Dedifferentiated amniotic fluid mesenchymal stem cell (primary cell): ENCODE measurements around the gene TICRR.
A peak's percentile ranks its signal among the peaks of the same experiment; 100 is the strongest.

ENCODE experiments used
- DNase-seq: peaks from one replicate; pipeline ENCODE4 v3.0.0-alpha.2; 2016; ENCODE audit errors: extremely low spot score

TICRR gene

DNA sequence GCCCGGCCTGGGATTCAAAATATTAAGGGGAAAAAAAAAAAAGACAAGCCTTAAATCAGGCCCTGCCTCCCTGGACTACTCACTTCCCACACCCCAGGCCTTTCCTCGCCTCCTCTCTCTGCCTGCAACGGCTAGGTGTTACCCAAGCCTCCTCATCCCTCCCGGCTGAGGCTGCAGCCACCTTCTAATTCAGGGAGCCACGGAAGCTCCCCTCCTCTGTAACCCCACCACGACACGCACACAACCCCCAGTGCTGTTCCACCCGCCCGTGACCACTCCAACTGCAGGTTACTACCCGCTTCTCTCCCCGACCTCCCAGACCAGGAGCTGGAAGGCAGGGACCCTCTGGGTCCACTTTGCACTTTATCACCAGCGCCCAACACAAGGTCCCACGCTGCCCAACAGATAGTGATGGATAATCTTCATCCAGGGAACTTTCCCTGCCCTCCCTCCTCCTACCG is 79.1 kb downstream of the TICRR start:
- DNase-seq, result no peak

DNA sequence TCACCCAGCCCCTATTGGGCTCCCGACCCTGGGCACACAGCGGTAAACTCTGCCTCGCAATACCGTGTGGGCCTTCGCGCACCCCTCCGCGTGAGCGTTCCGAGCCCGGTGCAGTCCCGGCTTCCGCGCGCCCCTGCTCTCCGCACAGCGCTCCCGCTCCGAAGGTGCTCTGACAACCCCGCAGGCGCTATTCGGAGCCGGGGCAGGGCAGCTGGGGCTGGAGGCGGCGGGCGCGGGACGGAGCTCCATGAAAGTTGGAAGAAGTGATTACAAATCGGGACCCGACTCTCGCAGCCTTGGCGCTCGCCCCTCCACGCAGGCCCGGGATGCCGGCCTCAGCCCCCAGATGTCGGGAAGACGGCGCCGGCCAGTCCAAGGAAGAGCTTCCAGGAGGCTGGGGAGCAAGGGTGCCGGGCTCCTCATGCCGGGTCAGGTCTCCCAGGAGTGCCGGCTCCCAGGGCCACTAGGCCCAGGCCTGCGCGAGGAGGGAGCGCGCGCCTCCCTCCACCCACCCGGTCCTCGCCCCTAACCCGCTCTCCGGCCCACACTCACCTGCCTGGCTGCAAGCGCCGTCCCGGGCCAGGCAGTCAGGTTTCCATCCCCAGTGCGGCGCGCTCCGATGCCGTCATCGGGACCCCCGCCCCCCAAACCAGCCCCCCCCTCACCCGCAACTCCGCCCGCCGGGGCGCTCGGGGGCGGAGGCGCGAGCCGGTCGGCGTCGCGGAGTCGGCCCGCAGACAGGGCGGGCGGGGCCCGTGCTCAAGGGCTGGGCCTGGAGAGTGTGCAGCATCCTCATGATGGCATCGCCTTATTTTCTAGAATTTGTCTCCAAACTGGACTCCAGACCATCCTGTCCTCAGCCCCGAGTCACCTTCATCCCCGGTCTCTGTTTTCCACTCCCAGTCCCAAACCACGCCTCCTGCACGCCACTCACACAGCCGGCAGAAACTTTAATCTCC is 79.9 kb downstream of the TICRR start, which contains the start of gene KIF7:
Gene KIF7, minus strand, starts transcription at position 621 of the 959 bp plus-strand sequence. CDS start 2,537 bp downstream, outside the sequence.
- DNase-seq, result peak; percentile 16

DNA sequence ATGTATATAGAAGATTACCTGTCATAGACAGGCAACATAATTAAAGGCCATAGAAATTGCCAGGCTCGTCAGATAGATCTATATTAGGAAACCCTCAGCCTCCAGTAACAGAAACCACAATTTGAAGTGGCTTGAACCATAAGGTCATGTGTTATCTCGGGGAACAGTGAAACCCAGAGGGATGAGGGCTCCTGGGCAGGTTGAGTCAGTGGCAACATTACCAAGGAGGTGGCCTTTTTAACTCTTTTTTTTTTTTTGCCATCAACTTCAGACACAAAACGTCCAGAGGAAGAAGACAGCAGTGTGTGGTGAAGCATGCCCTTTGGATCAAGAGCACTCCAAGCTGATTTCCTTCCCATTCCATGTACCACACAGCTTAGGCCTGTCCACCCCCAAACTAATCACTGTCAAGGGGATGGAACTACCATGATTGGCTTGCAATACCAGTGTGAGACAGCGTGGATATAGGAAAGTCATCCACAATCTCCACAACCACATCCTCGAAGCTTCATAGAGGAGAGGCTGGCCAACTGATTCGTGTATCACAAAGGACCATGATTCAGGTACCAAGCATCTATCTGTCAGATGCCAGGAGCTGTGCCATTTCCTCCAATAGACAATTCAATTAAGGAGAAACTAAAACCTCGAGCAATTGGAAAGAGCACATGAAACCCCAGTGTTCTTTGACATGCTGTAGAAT is 81.0 kb downstream of the TICRR start:
- no peak for DNase-seq

DNA sequence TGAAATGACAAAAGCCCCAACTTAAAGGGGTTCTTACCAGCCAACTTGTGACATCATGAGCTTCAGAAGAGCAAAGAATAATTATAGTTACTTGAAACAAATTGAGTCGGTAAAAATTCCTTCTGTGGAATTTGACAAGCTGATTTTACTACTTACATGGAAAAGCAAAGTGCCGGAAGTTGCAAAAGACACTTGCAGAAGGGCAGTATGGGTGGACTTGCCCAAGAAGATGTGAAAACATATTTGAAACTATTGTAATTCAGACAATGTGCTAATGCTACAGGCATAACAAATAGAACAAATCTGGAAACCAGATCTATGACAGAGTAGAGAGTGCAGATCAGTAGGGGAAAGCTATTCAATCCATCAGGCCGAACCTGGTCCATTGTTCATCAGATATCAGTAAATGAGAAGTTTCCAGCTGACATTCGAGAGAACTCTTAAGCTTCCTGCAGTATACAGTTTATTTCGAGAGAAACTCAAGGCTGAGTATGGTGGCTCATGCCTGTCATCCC is 82.5 kb downstream of the TICRR start:
- no peak for DNase-seq

DNA sequence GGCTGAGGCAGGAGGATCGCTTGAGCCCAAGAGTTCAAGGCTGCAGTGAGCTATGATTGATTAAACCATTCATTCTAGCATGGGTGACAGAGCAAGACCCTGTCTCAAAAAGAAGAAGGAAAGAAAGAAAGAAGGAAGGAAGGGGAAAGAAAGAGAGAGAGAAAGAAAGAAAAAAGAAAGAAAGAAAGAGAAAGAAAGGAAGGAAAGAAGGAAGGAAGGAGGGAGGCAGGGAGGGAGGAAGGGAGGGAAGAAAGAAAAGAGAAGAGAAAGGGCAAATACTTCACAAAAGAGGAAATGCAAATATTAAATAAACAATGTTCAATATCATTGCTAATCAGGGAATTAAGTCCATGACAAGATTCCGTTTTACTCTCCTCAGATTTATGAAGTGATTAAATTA is 84.0 kb downstream of the TICRR start:
- no peak for DNase-seq

DNA sequence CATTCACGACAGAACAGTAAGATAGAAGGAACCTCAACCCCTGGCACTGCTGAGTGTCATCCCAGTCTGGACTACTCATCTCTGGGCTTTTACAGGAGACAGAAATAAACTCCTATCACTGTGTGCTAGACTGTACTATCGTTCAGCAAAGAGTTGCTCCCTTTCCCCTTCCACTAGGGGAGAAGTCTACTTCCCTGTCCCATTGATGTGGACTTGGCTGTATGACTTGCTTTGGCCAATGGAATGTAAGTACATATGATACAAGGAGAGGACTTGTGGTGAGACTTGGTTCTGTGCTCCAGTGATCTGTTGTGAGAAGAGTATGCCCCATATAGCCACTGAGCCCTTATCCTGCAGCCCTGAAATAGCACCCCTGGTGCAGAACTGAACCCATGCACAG is 85.3 kb downstream of the TICRR start:
- DNase-seq, result no peak

DNA sequence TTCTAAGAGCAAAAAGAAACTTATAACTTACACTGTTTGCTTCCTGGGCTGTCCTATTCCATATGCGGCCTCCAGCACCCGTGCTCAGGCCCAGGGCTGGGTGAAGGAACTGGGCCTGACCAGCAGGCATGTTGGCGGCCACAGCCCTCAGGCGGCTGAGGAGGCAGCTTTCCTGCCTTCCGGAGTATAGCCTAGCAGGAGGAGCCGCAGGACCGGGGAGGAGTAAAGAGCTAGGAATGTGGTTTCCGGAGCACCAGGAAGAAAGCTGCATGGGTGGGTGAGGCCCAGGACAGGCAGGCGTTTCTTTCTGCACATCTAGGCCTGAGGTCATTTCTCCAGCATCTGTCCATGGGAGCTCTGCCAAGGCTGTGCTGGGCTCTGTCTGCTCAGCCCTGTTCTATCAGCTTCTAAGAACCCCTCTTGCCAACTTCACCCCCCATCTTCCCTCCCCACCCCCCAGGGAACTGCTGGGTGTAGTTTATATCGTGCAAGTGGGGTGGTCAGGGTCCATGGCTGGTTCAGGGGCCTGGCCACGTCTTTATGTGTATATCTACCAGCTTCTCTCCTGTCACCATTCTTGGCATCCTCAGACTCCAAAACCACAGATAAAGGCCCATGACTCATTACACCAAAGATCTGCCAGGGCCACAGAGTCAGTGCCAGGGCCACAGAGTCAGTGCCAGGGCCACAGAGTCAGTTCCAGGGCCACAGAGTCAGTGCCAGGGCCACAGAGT is 87.8 kb downstream of the TICRR start:
- DNase-seq, result peak; percentile 80

DNA sequence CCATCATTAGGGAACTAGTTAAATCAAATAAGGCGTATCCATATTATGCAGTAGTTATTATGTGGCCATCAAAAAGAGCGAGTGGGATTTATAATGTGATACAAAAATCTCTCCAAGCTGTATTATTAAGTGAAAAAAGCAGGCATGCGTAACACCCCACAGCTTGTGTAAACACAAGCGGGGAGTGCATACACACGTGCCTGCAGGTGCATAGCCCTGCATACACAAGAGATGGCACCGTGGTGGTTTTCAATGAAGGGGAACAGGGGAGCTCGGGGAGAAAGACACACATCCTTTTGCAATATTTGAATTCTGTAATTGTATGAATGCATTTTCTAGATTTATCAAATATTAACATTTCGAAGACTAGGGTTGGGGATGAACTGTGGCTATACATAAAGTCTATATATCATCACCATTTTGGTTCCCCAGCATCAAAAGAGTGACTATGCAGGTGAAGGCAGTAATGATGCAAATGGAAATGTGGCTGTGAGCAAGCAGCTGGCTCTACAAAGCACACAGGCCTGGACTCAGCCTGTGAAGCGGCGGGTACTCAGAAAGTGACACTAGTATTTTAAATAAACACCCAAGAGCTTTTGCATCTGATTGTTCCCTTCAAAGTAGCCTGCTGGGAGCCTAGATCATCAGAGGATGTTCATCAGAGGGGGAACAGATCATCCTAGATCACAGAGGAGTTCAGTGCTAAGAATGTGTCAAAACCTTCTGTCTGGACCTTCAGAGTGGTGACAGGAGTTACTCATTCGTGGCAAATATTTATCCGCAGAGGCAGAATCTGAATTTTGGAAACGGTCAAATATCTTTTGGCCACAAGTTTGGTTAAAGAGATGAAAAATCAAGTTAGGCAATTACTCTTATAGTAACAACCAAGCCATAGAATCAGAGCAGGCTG is 89.4 kb downstream of the TICRR start:
- no peak for DNase-seq

DNA sequence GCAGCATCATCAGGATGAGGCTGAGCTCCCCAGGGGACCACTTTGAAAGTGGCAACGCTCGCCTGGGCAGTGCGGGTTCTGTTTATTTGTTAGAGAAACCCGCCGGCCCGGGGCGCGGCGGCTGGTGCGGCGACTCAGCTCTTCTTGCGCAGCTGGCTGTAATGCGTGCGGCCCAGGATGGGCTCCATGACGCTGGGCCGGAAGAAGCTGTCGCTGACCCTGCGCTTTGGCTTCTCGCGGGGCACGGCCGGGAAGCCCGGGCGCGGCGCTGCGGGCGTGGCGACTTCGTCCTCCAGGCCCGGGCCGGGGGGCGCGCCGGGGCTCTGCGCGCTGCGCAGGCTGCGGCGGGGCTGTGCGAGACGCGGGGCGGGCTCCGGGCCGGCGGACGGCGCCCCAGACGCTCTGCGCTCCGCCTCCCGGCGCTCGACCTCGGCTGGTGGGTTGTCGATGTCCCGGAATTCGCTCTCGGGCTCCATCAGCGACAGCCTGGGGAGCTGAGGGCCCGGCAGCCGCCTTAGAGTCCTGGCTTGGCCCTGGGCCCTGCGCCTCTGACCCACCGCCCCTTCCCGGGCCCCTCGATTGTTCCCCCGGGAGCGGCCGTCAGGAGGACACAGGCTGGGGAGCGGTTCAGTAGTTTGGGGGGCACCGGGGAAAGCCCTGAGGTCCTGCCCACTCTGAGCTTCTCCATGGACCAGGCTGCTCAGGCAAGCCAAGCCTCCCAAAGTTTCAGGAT is 90.3 kb downstream of the TICRR start:
- DNase-seq, result peak; percentile 17

DNA sequence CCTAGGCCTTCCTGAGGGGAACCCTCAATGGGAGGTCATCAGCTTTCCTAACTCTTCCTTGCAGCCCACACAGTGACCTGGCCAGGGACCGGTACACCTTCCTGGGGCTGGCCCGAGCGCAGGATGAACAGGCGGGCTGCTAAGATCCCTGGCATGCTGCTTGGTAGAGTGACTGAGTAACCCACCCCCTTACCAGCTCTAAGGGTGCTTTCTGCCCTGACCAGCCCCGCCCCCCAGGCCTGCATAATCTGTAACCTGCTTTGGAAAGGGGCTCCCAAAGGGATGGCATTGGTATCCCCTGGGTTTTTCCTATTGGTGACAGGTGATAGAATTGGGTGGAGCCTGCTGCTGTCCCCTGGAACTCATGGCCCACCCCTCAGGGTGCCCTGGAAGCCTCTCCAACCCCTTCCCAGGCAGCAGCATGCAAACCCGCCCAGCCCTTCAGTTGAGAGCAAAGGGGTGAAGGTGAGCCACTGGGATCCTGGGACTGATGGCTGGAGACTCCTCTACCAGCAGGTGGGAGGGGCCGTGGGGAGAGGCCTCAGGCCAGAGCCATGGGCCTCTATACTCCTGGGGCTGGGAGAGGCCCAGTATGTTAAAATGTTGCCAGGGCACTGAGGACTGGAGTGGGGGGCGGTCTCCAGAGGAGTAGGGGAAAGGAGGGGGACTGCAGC is 91.1 kb downstream of the TICRR start:
- DNase-seq, result no peak

DNA sequence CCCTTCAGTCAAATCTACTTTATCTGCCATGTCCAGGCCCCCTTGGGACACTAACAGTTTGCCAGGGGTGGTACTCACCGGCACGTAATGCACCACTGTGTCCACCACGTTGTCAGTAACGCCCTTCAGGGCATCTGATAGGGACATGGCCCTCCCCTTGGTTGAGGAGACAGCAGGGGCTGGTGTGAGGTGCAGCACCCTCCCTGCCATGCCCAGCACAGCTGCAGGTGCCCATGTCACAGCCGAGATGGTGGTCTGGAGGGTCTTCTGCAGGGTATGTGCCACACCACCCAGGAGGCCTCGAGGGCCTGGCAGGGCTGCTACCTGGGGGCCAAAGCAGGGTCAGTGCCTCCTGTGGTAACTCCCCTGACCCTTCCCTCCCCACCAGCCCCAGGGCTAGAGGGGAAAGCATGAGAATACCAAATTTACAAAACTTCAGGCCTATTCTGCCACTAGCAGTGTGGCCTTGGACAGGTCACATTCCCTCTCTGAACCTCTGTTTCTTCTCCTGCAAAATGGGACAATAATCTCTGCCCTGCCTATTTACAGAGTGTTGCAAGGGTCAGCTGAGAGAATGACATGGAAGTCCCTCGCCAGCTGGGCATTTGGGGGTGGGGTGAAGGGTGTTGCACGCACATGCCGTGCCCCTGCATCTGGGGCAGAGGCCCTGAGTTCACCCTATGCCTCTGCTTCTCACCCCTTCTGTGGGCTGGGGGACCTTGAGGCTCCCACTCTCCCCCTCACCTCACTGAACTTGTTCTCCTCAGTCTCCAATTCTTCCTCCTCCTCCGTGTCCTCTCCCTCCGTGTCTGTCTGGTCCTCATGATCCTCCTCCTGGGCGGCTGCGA is 91.8 kb downstream of the TICRR start:
- DNase-seq, result no peak

DNA sequence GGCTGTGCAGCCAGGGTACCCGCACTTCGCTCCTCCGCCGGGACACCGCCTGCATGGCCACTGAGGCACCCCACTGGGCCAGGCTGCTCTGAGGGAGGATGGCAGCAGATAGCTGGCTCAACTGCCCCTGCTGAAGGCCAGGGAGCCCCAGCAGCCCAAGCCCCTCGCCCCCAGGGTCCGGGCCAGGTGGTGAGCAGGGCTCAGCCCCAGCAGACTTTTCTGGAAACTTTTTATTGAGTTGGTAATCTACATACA is 92.4 kb downstream of the TICRR start:
- DNase-seq, result no peak

DNA sequence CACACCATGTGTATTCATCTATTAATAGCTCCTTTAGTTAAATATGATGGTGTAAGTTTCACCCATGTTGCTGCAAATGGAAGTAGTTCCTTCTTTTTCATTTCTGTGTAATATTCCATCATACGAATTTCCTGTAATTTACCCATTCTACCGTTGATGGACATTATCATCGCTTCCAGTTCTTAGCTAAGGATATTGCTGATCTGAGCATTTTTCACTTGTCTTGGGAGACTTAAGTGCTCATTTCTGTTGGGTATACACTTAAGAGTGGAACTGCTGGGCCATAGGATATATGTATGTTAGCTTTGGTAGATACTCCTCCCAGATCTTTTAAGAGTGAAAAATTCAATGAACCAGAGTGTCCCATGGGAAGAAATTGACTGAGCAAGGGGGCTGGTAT is 92.9 kb downstream of the TICRR start:
- DNase-seq, result no peak

DNA sequence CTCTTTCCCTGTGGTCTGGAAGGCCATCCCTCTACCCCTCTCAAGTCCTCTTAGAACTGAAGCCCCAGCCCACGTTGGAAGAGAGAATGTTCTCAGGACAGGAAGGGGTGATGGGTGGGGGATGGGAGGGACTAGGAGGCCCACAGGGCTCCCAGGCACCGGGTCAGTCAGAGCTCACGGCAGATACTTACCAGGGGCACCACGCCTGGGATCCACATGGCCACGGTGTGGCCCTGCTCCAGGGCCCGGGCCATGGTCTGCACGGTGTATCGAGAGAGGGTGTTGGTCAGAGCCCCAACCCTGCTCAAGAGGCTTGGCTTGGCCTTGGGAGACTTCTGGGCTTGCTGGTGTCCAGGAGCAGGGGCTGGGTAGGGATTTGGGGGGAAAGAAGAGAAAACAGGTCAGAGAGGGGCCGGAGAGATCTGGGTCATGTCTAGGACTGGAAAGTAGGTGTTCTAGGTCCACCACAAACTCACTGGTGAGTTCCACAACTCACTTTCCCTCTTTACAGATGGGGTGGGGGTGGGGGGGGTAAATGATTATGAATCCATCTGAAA is 94.1 kb downstream of the TICRR start:
- DNase-seq, result no peak

DNA sequence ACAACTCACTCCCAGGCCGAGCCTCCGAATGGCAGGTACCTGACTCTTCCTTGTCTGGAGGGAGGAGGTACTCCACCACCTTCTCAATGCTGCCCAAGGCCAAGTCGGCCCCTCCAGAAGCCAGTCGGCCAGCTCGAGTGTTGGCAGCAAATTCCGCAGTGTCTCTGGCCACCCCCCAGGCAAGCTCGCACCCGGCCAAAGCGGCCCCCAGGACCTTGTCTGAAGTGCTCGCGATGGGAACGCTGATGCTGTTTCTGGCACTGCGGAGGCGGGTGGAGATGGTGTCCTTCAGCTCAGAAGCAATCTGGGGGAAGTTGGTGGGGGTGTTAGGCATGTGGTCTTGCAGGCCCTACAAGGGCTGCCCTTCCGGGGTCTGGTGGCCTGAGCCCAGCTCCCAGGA is 94.7 kb downstream of the TICRR start:
- no peak for DNase-seq

DNA sequence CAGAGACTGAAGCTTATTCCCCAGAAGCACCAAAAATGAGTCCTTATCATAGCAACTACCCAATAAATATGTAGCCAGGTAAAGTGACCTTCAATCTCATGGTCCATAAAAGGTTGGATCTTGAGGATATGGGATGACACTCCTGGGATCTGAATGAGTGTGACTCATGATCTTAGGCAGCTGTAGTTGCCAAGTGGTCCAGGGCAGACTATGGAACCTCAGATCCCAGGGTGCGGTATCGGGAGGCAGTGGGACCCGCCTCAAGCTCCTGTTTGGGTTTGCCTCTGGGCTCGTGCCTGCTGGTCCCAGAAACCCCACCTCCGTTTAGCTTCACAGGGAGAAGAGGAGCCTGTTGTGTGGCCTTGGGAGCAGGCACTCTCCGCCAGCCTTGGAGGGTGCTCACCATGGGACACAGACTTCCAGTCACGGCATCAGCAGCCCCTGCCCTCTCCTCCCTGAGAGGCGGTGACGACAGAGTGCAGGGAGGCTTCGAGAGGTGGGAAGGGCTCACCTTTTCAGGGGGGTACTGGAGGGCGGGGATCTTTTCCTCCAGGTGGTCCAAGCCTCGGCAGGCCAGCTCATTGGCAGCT is 95.8 kb downstream of the TICRR start:
- DNase-seq, result no peak

DNA sequence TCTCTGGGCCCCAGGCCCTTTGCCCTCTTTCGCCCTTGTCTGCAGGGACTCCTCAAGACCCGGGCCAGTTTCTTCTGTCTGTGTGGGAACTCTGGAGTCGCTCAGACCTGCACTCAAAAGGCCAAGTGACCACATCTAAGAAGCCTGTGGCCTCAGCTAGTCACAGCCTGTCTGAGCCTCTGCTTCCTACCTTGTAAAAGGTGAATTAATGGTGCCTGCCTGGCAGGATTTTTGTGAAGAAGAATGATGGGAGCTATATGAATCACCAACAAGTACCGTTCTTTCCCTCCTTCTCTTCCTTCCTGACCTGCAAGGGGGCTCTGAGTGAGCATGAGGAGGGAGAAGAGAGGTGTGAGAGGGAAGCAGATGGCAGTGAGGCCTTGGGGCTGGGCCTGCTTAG is 96.4 kb downstream of the TICRR start:
- no peak for DNase-seq
